ENCODE results near the gene NSMF.
A peak's percentile ranks its signal among the peaks of the same experiment; 100 is the strongest.

The NSMF gene

DNA sequence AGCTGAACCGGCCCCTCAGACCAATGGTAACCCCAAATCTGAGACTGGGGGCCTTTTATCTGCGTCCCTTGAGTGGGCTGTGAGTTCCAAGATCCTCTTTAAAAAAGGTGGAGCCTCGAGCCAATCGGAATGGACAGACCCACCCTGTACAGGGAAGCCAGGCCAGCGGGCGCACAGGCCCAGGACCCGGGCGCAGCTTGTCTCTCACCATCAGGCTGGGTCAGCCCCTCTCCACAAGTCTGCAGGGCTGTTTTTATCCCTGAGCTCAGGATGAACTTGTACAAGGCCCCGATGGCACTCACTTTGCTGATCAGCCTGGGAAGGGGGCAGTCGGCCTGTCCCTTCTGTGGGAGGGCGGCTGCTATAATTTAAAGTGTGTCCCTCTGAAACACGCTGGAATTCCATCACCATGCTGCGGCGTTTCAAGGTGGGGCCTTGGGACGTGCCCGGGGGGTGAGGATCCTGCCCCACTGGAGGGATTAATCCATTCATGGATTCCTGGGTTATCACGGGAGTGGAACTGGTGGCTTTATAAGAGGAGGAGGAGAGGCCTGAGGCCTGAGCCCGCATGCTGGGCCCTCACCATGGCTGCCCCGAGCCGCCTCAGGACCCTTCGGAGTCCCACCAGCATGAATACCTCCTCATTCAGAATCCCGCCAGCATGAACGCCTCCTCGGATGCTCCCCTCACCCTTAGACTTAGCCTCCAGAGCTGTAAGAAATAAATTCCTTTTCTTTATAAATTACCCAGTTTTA, 50.3 kb downstream of the NSMF start:
- POLR2A ChIA-PET: interaction anchor here (1.8 kb wide), 1 partner anchor 14 kb away, joined by 5 read pairs; the partner anchor contains the start of genes EXD3 and NOXA1
- DNase-seq (ENCODE audit: extremely low spot score): no peak
- CTCF ChIA-PET: interaction anchor here (0.6 to 1.6 kb wide), 2 partner anchors 122 to 169 kb away, joined by 3 to 5 read pairs; no protein-coding TSS in a partner anchor
- TF ChIP-seq LEF1 (IDR thresholded peaks at IDR 0.05; ENCODE audit: borderline replicate concordance) (no peak), ZNF384 (IDR thresholded peaks at IDR 0.05) (no peak), FOXA1 (IDR thresholded peaks at IDR 0.05) (no peak), NFRKB (IDR thresholded peaks at IDR 0.05) (no peak), CTBP1 (IDR thresholded peaks at IDR 0.05; ENCODE audit: borderline replicate concordance) (no peak)

DNA sequence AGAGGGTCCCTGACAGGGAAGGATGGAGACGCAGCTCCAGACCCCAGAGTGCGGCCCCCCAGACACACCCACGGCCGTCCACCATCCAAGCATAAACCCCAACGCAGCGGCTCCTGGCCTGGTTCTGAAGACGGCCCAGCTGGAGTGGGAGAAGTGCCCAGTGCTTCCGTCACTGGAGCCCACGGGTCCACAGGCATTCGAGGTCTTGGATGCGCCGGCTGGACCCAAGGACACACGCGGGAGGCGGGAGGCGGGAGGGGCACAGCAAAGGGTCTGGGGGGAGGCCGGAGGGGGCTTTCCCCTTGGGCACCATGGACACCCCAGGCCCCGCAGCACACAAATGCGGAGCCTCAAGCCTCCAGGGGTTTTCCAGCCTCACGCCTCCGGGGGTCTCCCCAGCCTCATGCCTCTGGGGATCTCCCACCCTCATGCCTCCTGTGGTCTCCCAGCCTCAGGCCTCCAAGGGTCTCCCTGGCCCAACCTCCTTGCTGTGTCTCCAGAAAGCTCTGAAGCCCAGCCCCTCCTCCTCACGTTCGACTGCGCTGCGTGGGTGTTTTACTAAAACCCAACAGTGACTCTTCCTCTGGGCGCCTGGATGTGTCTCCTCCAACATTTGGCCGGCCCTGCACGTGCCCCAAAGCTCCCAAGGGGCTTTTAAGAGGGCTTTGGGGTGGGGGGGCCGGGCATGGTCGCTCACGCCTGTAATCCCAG, 51.4 kb downstream of the NSMF start:
- ChIA-PET POLR2A (interaction anchor here (1.8 kb wide), 1 partner anchor 15 kb away, joined by 5 read pairs; the partner anchor contains the start of genes EXD3 and NOXA1), CTCF (no interaction called here)
- no peak for DNase-seq (ENCODE audit: extremely low spot score)
- TF ChIP-seq ELF4 (IDR thresholded peaks at IDR 0.05) (no peak), SUZ12 (IDR thresholded peaks at IDR 0.05) (no peak), TARDBP (IDR thresholded peaks at IDR 0.05) (no peak), CTBP1 (IDR thresholded peaks at IDR 0.05; ENCODE audit: borderline replicate concordance) (no peak), L3MBTL2 (conservative IDR thresholded peaks at IDR 0.05) (no peak), SP1 (IDR thresholded peaks at IDR 0.05) (no peak), ARNT (IDR thresholded peaks at IDR 0.05) (no peak), HDGF (IDR thresholded peaks at IDR 0.05; ENCODE audit: borderline replicate concordance) (no peak)

DNA sequence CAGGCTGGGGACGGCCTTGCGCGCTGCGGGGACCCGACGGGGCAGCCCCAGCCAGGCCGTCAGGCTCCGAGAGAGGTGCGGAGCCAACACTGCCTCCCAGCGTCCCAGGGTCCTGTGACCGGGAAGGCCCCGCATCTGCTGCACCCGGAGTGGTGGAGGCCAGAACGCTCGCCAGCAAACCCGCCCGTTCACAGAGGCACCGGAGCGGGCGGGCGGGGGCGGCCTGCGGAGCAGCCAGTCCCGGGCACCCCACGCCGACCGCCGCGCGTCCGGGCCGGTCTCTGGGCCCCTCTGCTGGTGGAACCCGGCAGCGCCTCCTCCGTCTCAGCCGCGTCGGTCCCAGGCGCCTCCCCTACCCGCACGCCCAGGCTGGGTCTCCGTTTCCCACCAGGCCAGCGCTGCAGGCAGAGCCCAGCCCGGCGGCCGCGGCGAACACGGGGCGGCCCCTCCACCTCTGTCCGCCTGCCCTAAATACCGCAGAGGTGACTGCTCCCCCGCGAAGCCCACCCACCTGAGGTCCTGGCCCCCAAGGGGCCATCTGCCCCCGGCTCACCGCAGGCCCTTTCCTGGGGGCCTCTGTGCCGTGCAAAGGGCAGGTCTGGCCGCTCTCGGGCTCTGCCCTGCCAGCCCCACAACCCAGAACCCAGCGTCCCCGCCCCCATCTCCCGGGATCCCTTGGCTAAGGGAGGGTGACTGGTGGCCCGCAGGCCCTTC, 52.1 kb downstream of the NSMF start:
- TF ChIP-seq, protein P1, sequence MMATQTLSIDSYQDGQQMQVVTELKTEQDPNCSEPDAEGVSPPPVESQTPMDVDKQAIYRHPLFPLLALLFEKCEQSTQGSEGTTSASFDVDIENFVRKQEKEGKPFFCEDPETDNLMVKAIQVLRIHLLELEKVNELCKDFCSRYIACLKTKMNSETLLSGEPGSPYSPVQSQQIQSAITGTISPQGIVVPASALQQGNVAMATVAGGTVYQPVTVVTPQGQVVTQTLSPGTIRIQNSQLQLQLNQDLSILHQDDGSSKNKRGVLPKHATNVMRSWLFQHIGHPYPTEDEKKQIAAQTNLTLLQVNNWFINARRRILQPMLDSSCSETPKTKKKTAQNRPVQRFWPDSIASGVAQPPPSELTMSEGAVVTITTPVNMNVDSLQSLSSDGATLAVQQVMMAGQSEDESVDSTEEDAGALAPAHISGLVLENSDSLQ (IDR thresholded peaks at IDR 0.05): no peak
- TF ChIP-seq FOXM1 (IDR thresholded peaks at IDR 0.05; ENCODE audit: borderline replicate concordance): no peak
- no peak for TF ChIP-seq LEF1 (IDR thresholded peaks at IDR 0.05; ENCODE audit: borderline replicate concordance)
- TF ChIP-seq NFRKB (IDR thresholded peaks at IDR 0.05): no peak
- TF ChIP-seq ARNT (IDR thresholded peaks at IDR 0.05): no peak
- TF ChIP-seq ELF4 (IDR thresholded peaks at IDR 0.05): no peak
- no peak for TF ChIP-seq ZNF384 (IDR thresholded peaks at IDR 0.05)
- TF ChIP-seq FOXA1 (IDR thresholded peaks at IDR 0.05): no peak
- no peak for TF ChIP-seq SP1 (IDR thresholded peaks at IDR 0.05)
- TF ChIP-seq CTBP1 (IDR thresholded peaks at IDR 0.05; ENCODE audit: borderline replicate concordance): no peak
- no peak for TF ChIP-seq HDGF (IDR thresholded peaks at IDR 0.05; ENCODE audit: borderline replicate concordance)
- TF ChIP-seq FOXK2 (IDR thresholded peaks at IDR 0.05): no peak
- TF ChIP-seq SUZ12 (IDR thresholded peaks at IDR 0.05): no peak
- TF ChIP-seq BHLHE40 (IDR thresholded peaks at IDR 0.05; ENCODE audit: borderline replicate concordance): no peak
- no peak for TF ChIP-seq TARDBP (IDR thresholded peaks at IDR 0.05)
- TF ChIP-seq L3MBTL2 (conservative IDR thresholded peaks at IDR 0.05): no peak
- POLR2A ChIA-PET: no interaction called here
- peak; percentile 81 for DNase-seq (ENCODE audit: extremely low spot score)
- CTCF ChIA-PET: no interaction called here

DNA sequence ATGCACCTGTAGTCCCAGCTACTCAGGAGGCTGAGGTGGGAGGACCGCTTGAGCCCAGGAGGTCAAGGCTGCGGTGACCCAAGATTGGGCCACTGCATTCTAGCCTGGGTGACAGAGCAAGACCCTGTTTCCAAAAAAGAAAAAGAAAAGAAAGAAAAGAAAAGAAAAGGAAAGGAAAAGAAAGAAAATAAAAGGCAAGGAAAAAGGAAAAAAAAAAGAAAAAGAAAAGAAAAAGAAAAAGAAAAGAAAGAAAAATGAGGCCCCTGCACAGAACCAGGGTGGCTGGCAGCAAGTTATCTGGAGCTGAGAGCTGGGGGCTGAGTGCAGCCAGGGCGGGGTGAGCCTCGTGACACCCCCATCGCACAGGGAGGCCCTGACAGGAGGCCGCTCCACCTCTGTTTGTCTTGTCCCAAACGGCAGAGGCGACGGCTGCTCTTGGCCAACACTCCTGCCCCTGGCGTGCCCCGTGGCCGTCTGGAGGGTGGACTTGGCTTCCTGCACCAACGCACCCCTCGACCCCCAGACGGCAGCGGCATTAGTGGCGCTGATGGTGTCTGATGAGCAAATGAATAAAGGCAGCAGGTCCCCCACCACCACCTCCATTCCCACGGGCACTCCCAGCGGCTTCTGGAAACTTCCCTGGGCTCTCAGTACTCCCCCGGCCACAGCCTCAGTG, 52.9 kb downstream of the NSMF start:
- TF ChIP-seq CTBP1 (IDR thresholded peaks at IDR 0.05; ENCODE audit: borderline replicate concordance) (no peak), ARNT (IDR thresholded peaks at IDR 0.05) (no peak), ZNF384 (IDR thresholded peaks at IDR 0.05) (no peak), FOXM1 (IDR thresholded peaks at IDR 0.05; ENCODE audit: borderline replicate concordance) (no peak), LEF1 (IDR thresholded peaks at IDR 0.05; ENCODE audit: borderline replicate concordance) (no peak), L3MBTL2 (conservative IDR thresholded peaks at IDR 0.05) (no peak), TARDBP (IDR thresholded peaks at IDR 0.05) (no peak), SP1 (IDR thresholded peaks at IDR 0.05) (no peak), BHLHE40 (IDR thresholded peaks at IDR 0.05; ENCODE audit: borderline replicate concordance) (no peak), NFRKB (IDR thresholded peaks at IDR 0.05) (no peak), FOXA1 (IDR thresholded peaks at IDR 0.05) (no peak), FOXK2 (IDR thresholded peaks at IDR 0.05) (no peak), SUZ12 (IDR thresholded peaks at IDR 0.05) (no peak), HDGF (IDR thresholded peaks at IDR 0.05; ENCODE audit: borderline replicate concordance) (no peak), ELF4 (IDR thresholded peaks at IDR 0.05) (no peak)
- TF ChIP-seq, protein P1 (IDR thresholded peaks at IDR 0.05): no peak
- CTCF ChIA-PET: interaction anchor here (0.6 kb wide), 1 partner anchor 124 kb away, joined by 3 read pairs; no protein-coding TSS in a partner anchor
- DNase-seq (ENCODE audit: extremely low spot score): no peak
- POLR2A ChIA-PET: no interaction called here

DNA sequence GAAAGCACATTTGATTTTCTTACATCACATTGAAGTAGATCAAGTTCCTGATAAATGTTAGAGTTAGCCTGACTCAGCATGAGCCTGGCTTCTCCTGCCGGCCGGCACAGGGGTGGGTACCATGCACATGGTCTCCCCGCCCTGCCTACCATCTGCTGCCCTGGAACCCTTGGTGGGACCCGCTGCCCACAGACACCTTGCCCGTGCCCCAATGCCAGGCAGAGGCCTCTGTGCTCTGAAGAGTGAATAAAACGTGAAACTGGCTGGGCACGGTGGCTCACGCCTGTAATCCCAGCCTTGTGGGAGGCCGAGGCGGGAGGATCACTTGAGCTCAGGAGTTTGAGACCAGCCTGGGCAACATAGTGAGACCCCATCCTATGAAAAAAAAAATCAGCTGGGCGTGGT, 53.5 kb downstream of the NSMF start:
- no peak for DNase-seq (ENCODE audit: extremely low spot score)
- TF ChIP-seq ARNT (IDR thresholded peaks at IDR 0.05): no peak
- TF ChIP-seq BHLHE40 (IDR thresholded peaks at IDR 0.05; ENCODE audit: borderline replicate concordance): no peak
- no peak for TF ChIP-seq ELF4 (IDR thresholded peaks at IDR 0.05)
- no peak for TF ChIP-seq FOXM1 (IDR thresholded peaks at IDR 0.05; ENCODE audit: borderline replicate concordance)
- TF ChIP-seq FOXK2 (IDR thresholded peaks at IDR 0.05): no peak
- no peak for TF ChIP-seq HDGF (IDR thresholded peaks at IDR 0.05; ENCODE audit: borderline replicate concordance)
- no peak for TF ChIP-seq L3MBTL2 (conservative IDR thresholded peaks at IDR 0.05)
- TF ChIP-seq LEF1 (IDR thresholded peaks at IDR 0.05; ENCODE audit: borderline replicate concordance): no peak
- TF ChIP-seq SUZ12 (IDR thresholded peaks at IDR 0.05): no peak
- TF ChIP-seq NFRKB (IDR thresholded peaks at IDR 0.05): no peak
- ChIA-PET CTCF (interaction anchor here (0.6 kb wide), 1 partner anchor 123 kb away, joined by 3 read pairs; no protein-coding TSS in a partner anchor), POLR2A (no interaction called here)
